ENCODE measurements around the gene TMEM179. TPM values are rescaled to one million over a fixed set of nuclear protein-coding genes. Genes with fewer than 3 reads are reported as not detected.
"Not testable (repeated sequence)": the region's sequence is repeated elsewhere in the genome, so short reads cannot be mapped to it uniquely, and the experiment has no call there.

TMEM179 gene
- total RNA-seq: under 0.01 TPM in 1 of 2 replicates, not detected in the other

DNA sequence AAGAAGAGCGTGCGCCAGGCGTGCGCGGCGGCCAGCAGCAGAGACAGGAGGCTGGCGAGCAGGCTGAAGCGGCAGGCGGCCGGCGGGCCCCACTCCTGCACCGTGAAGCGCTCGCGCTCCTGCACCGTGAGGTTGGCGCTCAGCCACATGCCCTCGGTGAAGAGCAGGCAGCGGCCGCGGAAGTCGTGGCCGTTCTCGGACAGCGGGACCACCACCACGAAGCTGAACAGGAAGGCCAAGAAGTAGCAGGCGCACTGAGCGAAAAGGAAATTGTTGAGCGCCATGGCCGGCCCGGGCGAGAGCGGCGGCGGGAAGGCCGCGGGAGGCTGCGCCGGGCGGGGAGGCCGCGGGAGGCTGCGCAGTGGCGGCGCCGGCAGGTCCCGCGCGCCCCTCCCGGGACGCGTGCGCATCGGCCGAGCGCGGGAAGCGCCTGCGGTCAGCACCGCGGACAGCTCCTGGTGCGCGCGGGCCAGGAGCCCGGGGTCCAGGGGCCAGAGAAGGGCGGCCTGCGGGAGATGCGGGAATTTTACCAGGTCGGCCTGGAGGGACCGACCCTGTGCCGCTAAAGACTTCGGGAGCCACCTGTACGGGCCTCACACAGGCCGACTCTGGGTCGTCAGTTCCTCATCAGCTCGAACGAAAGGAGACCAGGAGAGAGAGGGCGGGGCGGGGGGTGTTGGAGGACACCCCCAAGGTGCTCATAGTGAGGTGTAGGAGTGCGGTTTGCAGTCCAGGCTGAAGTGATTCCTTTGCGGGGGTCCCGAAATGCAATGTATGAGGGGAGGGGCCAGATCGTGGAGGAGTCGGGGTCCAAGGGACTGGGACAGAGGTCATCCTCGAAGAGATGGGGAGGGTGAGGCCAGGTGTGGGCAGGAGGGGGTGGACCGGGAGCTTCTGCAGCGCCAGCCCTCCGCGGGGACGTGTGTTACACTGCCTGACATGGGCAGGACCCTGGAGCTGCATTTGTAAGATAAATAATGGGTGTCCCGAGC, at the start of gene TMEM179:
TSS of gene TMEM179 (minus strand) at position 315 of the 992 bp plus-strand sequence. CDS start at position 284, 31 bp downstream.
- no peak within 1 kb of the TSS for H3K4me3 ChIP-seq (ENCODE audit: low read depth, low read length)
- DNase-seq (ENCODE audit: low read depth): peak; percentile 14
- TF ChIP-seq, protein P1, sequence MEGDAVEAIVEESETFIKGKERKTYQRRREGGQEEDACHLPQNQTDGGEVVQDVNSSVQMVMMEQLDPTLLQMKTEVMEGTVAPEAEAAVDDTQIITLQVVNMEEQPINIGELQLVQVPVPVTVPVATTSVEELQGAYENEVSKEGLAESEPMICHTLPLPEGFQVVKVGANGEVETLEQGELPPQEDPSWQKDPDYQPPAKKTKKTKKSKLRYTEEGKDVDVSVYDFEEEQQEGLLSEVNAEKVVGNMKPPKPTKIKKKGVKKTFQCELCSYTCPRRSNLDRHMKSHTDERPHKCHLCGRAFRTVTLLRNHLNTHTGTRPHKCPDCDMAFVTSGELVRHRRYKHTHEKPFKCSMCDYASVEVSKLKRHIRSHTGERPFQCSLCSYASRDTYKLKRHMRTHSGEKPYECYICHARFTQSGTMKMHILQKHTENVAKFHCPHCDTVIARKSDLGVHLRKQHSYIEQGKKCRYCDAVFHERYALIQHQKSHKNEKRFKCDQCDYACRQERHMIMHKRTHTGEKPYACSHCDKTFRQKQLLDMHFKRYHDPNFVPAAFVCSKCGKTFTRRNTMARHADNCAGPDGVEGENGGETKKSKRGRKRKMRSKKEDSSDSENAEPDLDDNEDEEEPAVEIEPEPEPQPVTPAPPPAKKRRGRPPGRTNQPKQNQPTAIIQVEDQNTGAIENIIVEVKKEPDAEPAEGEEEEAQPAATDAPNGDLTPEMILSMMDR (IDR thresholded peaks at IDR 0.05; ENCODE audit: insufficient read depth, low read depth, low read length): no peak

DNA sequence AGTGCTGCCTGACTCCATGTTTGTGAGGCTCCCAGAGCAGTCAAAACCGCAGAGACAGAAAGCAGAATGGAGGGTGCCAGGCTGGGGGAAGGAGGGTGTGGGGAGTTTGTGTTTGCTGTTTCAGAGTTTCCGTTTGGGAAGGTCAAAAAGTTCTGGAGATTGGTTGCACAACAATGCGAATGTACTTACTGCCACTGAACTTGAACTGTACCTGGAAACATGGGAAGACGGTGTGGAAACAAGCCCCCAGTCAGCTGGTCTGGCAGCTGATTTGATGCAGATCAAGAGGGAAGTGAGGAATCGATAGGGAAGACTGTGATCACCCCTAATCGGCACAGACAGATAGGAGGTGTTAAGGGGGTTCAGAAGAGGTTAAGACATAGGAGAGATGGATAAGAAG, 49.5 kb upstream of the TMEM179 start:
- no peak for DNase-seq (ENCODE audit: low read depth)
- H3K4me3 ChIP-seq (ENCODE audit: low read depth, low read length): no peak overlapping the region
- TF ChIP-seq, protein P1 (IDR thresholded peaks at IDR 0.05; ENCODE audit: insufficient read depth, low read depth, low read length): no peak

DNA sequence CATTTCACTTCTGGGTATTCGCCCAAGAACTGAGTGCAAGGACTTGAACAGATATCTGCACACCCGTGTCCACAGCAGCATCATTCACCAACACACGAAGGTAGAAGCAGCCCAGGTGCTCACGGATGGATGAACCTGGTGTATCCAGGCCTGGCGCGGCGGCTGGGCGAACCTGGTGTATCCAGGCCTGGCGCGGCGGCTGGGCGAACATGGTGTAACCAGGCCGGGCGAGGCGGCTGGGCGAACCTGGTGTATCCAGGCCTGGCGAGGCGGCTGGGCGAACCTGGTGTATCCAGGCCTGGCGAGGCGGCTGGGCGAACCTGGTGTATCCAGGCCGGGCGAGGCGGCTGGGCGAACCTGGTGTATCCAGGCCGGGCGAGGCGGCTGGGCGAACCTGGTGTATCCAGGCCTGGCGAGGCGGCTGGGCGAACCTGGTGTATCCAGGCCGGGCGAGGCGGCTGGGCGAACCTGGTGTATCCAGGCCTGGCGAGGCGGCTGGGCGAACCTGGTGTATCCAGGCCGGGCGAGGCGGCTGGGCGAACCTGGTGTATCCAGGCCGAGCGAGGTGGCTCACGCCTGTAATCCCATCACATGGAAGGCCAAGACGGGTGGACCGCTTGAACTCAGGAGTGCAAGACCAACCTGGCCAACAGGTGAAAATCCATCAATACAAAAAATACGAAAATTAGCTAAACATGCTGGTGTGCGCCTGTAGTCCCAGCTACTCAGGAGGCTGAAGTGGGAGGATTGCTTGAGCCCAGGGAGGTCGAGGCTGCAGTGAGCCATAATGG, 48.8 kb upstream of the TMEM179 start:
- DNase-seq (ENCODE audit: low read depth); H3K4me3 ChIP-seq (ENCODE audit: low read depth, low read length): not testable (repeated sequence)

DNA sequence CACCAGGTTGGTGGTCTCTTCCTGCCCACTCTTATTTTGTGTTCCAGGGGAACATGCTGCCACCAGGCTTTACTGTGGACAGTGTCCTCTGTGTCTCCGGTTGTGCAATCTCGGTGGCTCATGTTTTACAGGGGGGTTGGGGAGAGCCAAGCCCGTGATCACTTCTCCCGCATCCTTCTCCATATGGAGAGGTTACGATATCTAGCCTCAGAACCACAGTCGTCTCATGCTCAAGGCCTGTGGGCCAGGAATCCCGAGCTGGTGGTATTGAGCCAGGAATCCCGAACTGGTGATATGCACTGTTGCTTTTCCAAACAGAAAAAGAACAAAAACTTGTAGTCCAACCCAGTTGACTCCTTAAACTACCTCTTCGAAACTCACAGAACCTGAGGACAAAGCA, 47.8 kb upstream of the TMEM179 start:
- H3K4me3 ChIP-seq (ENCODE audit: low read depth, low read length): no peak overlapping the region
- TF ChIP-seq, protein P1 (IDR thresholded peaks at IDR 0.05; ENCODE audit: insufficient read depth, low read depth, low read length): no peak
- no peak for DNase-seq (ENCODE audit: low read depth)

DNA sequence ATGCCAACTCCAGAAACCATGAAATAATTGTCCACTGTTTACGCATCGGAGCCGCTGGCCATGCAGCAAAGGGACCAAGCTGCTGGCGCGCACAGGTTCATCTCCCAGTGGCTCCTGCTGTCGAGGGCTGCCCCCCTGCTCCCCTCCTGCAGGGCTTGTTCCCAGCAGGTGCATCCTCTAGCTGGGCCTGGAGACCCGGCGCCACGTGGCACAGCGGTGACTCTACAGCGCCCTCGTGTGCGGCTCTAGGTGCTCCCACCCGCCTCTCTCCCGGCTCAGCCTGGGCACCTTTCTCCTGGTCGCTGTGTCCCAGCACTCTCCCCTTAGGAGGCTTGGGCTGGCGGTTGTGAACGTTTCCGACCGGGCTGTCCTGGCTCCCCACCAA, 47.3 kb upstream of the TMEM179 start:
- TF ChIP-seq, protein P1 (IDR thresholded peaks at IDR 0.05; ENCODE audit: insufficient read depth, low read depth, low read length): no peak
- H3K4me3 ChIP-seq (ENCODE audit: low read depth, low read length): no peak overlapping the region
- no peak for DNase-seq (ENCODE audit: low read depth)

DNA sequence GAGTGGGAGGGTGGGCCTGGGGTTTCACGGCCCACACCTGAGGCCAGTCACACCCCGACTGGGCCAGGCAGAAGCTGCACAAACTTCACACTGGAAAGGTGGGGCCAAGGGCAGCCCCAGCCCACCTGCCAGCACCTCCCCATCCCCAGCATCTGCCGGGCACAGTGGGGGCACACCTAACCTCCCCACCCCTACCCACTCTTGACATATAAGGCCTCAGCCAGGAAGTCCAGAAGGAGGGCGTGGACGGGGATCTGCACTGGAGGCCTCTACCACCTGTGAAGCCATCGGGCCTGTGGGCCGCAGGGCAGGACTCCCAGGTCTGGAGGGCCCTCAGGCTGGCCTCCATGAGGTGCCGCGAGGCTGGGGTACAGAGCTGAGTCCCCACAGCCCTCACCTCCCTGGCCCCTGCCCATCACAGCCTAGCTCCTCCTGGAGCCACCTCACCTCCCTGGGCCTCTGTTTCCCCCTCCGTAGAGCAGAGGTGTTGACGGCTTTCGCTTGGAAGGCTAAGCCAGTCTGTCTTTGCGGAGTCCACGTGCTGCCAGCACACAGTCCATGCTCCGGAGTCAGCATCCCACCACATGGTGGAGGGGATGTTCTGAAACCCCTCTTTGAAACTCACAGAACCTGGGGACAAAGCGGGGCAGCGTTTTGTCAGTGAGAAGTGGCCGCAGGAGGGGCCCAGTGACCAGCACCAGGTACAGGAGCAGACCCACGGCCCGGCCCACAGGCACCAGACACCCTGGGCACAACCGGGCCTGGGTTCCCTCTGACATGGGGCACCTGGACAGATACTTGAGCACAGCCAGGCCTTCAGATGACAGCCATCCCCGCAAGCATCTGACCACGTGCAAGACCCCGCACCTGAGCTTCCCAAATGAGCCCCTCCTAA, 46.7 kb upstream of the TMEM179 start:
- no peak overlapping the region for H3K4me3 ChIP-seq (ENCODE audit: low read depth, low read length)
- DNase-seq (ENCODE audit: low read depth): no peak
- TF ChIP-seq, protein P1 (IDR thresholded peaks at IDR 0.05; ENCODE audit: insufficient read depth, low read depth, low read length): no peak
